Fibroblast of the aortic adventitia (primary cell): Measurements from ENCODE around the gene AGPAT4. TPM values are rescaled to one million over a fixed set of nuclear protein-coding genes. Genes with fewer than 3 reads are reported as not detected.
A peak's percentile ranks its signal among the peaks of the same experiment; 100 is the strongest.

Experiments
- DNase-seq: peaks from one replicate; pipeline ENCODE4 v3.0.0-alpha.2; 2010; ENCODE audit warnings: low read depth
- H3K4me3 ChIP-seq: 2 replicates; pipeline ENCODE4 v1.5.1; 2011; ENCODE audit warnings: low read depth, mild to moderate bottlenecking, control low read depth, low read length, moderate library complexity
- total RNA-seq: library from RNA; depleted of rRNA; stranded (reverse); fragments of >200 nt; gene quantifications from 2 replicates; pipeline ENCODE4 v1.2.3, GENCODE V29; 2012; ENCODE audit warnings: low replicate concordance
- TF ChIP-seq, protein P1 (sequence below): IDR thresholded peaks from 2 replicates; pipeline ENCODE4 v1.5.1; 2011; ENCODE audit warnings: mild to moderate bottlenecking, low read length, control low read depth, inconsistent platforms; ENCODE audit not compliant: insufficient read depth

Gene AGPAT4
- total RNA-seq, 1 donor: 11.6 TPM

DNA sequence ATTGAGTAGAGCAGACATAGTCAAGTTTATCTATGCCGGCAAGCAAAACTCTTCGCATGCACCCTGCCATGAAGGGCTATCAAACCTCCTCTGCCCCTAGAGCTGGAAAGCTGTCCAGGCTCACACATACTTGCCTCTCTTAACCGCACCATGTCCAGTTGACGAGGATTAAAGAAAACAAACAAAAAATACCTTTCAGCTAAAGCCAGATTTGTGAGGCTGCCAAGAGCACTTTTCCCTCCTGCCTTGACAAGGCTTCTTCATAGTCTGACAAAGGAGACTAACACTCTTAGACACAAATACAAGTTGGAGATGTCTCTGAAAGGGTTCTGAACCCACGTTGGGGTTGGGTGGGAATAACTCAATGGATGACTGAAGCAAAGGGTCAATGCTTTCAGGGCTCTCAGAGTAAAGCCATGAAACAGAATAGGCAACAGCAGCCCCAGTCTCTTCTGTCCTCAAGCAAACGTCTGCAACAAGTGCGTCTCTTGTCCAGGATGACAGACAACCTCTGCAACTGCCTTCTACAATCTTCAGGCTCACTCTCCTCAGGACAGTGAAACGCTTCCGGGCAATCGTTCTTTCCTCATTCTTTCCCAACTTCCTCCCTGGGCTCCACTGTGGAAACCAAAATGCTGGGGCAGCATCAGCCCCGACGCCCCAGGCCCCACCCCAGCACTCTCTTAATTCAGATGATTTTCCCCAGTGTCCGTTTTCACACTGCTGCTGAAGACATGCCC is 57.8 kb downstream of the AGPAT4 start:
- no peak for DNase-seq
- TF ChIP-seq, protein P1, sequence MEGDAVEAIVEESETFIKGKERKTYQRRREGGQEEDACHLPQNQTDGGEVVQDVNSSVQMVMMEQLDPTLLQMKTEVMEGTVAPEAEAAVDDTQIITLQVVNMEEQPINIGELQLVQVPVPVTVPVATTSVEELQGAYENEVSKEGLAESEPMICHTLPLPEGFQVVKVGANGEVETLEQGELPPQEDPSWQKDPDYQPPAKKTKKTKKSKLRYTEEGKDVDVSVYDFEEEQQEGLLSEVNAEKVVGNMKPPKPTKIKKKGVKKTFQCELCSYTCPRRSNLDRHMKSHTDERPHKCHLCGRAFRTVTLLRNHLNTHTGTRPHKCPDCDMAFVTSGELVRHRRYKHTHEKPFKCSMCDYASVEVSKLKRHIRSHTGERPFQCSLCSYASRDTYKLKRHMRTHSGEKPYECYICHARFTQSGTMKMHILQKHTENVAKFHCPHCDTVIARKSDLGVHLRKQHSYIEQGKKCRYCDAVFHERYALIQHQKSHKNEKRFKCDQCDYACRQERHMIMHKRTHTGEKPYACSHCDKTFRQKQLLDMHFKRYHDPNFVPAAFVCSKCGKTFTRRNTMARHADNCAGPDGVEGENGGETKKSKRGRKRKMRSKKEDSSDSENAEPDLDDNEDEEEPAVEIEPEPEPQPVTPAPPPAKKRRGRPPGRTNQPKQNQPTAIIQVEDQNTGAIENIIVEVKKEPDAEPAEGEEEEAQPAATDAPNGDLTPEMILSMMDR: no peak
- no peak overlapping the region for H3K4me3 ChIP-seq

DNA sequence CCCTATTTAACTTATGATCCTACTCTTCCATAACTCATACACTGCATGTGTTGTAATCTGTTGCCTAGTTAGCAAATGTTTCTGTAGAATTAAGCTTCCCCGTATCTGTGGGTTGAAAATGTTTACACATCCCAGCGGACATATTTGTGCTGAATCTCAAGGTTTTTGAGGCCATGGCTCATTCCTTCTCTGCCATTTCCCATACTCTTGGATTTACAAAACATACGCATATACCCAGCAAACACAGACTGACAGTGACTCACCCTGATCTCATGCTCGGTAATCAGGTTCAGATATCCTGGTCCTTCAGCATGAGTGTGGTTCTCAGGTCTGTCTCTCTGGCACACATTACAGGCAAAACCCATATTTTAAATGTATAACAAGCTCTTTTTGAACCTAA is 58.7 kb downstream of the AGPAT4 start:
- DNase-seq: peak; percentile 85
- TF ChIP-seq, protein P1: no peak

DNA sequence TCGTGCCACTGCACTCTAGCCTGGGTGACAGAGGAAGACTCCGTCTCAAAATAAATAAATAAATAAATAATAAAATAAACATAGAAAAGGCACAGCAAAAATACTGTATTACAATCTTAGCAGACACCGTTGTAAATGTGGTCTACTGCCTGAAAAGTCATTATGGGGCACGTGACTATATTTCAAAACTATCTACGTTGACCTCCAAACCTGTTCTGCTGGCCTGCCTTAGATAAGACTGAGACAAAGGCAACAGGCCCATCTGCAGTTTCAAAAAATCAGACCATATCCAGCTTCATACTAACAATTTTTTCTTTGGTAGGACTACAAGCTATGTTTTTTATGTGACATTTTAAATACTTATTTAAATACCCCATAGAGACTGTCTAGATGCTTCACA is 59.1 kb downstream of the AGPAT4 start:
- no peak overlapping the region for H3K4me3 ChIP-seq
- DNase-seq: no peak
- TF ChIP-seq, protein P1: no peak

More for the DNA sequence above, 58.7 kb downstream of the AGPAT4 start:
- H3K4me3 ChIP-seq: no peak overlapping the region

DNA sequence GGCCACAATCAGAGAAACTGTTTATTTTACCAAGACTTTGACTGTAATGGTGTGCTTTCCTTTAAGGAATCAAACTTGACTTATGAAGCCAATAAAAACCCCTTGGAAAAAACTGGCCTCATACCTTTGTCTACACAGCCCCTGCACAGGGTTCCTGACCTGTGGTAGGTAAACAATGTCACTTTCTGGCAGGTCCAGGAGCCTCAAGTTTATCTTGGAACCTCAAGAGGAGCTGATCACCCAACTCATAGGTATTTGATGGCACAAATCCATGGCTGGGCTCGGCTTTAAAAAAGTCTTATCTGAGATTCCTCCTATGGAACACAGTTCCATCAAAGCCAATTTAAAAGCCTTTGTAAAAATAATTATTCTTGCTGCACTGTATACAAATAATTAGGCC is 61.0 kb downstream of the AGPAT4 start:
- H3K4me3 ChIP-seq: no peak overlapping the region
- DNase-seq: no peak
- TF ChIP-seq, protein P1: no peak

DNA sequence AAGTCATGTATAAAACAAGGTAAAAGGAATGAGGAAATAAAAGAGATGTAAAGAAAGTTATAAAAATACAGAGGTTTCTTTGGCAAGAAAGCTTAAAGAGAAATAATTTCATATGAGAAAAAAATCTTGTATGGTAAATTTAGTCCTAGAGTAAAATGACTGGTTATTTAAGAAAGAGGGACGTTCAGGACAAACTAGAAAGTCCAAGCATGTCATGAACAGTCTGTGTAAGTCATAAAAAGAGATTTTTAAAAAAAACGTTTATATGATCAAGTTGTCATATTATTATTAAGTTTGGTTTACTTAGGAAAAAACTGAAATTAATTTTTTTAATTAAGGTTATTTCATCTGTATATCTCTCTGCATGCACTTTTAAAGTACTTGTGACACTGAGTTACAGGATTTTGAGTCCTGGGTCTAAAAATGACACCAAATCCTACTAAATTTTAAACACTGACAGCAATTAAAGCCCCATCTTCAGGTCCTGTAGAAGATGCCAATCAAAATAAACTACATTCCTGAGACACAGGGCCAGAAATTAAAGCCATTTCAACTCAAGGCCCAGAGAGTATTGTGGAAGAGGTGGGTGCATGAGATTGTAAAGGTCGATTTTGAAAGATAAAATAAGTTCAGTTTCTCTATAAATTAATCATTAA is 62.4 kb downstream of the AGPAT4 start:
- TF ChIP-seq, protein P1: no peak
- no peak for DNase-seq
- no peak overlapping the region for H3K4me3 ChIP-seq

DNA sequence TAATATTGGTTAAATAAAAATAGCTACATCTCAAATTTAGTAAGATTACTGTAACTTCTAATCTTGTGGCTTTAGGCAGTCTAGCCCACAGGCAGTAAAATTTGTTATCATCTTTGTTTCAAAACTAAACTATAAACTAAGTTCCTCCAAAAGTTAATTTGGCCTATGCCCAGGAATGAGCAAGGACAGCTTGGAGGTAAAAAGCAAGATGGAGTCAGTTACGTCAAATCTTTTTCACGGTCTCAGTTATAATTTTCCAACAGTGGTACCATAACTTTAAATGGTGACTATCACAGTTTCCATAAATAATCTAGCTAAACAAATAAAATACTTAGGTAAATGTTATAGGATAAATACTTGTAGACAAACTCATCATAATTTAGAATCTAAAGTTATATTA is 63.0 kb downstream of the AGPAT4 start:
- TF ChIP-seq, protein P1: no peak
- DNase-seq: no peak
- H3K4me3 ChIP-seq: no peak overlapping the region
